BE2C (cell line): ENCODE data around the gene ZC3H12A.
"Not testable (repeated sequence)": the region's sequence is repeated elsewhere in the genome, so short reads cannot be mapped to it uniquely, and the experiment has no call there.

ENCODE experiments used
- DNase-seq: peaks from one replicate; pipeline ENCODE4 v3.0.0-alpha.2; 2020
- H3K27me3 ChIP-seq: fragments of 250-450 bp; sonication (Bioruptor Pico); 2 replicates; pipeline ENCODE4 v1.5.1; 2020; ENCODE audit warnings: mild to moderate bottlenecking
- H3K36me3 ChIP-seq: fragments of 250-450 bp; sonication (Bioruptor Pico); 2 replicates; pipeline ENCODE4 v1.5.1; 2020; ENCODE audit warnings: mild to moderate bottlenecking
- H3K4me1 ChIP-seq: fragments of 250-450 bp; sonication (Bioruptor Pico); 2 replicates; pipeline ENCODE4 v1.5.1; 2020
- H3K4me3 ChIP-seq: 2 replicates; pipeline ENCODE4 v1.5.1; 2011; ENCODE audit warnings: low read depth, low read length
- H3K9me3 ChIP-seq: fragments of 250-450 bp; sonication (Bioruptor Pico); 2 replicates; pipeline ENCODE4 v1.5.1; 2020
- TF ChIP-seq, protein P1 (sequence below): IDR thresholded peaks from 2 replicates; pipeline ENCODE4 v1.5.1; 2012; ENCODE audit warnings: mild to moderate bottlenecking, low read depth, low read length

ZC3H12A gene

DNA sequence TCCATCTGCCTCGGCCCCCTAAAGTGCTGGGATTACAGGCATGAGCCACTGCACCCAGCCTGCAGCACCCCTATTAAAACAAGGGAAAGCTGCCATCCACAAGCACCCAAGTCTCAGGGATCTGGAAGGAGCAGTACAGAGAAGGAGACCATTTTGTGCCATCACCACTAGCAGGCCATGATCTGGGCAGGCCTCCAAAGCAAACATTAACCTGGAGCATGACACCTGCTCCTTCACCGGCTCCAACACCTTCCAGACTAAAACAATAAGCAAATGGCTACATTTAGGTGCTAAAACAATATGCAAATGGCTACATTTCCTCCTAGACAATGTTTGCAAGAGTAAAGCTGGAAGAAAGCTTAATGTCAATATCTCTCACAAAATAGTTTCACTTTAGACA lies 23.5 kb downstream of the ZC3H12A start:
- no peak for DNase-seq

DNA sequence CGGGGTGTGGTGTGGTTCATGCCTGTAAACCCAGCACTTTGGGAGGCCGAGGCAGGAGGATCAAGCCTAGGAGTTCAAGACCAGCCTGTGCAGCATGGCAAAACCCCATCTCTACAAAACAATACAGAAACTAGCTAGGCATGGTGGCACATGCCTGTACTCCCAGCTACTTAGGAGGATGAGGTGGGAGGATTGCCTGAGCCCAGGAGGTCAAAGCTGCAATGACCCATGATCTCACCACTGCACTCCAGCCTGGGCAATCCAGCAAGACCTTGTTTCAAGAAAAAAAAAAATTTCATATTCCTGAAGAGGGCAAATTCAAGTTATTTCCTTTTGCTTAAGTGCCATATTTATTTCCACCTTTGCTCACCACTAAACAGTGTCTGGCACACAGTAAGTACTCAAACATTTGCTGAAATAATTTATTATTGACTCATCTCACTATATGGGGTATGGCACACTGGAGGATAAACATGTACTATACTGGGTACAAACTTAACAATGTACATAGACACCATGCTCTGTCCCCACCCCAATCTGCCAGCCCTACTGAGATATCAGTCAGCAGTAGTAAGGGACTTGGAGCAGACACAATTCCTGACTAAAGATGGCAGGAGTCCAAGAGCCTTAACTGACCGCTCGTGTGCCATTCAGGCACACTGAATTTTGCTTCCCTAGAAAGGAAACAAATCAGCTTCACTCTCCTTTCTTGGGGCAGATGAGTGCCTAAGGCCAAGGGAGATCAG lies 24.7 kb downstream of the ZC3H12A start:
- TF ChIP-seq, protein P1, sequence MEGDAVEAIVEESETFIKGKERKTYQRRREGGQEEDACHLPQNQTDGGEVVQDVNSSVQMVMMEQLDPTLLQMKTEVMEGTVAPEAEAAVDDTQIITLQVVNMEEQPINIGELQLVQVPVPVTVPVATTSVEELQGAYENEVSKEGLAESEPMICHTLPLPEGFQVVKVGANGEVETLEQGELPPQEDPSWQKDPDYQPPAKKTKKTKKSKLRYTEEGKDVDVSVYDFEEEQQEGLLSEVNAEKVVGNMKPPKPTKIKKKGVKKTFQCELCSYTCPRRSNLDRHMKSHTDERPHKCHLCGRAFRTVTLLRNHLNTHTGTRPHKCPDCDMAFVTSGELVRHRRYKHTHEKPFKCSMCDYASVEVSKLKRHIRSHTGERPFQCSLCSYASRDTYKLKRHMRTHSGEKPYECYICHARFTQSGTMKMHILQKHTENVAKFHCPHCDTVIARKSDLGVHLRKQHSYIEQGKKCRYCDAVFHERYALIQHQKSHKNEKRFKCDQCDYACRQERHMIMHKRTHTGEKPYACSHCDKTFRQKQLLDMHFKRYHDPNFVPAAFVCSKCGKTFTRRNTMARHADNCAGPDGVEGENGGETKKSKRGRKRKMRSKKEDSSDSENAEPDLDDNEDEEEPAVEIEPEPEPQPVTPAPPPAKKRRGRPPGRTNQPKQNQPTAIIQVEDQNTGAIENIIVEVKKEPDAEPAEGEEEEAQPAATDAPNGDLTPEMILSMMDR, result no peak
- DNase-seq, result peak; percentile 42
- no peaks in the 10 kb centered on the region for H3K9me3 ChIP-seq
- peaks cover 6% of the 10 kb centered on the region; the same call in 1 of the 2 replicates for H3K36me3 ChIP-seq
- no peak overlapping the region for H3K4me3 ChIP-seq
- no peaks in the 10 kb centered on the region for H3K27me3 ChIP-seq
- H3K4me1 ChIP-seq, result no peaks in the 10 kb centered on the region; the same call in 1 of the 2 replicates

More for the DNA sequence above, 23.5 kb downstream of the ZC3H12A start:
- peaks cover 6% of the 10 kb centered on the region; the same call in 1 of the 2 replicates for H3K36me3 ChIP-seq
- no peak overlapping the region for H3K4me3 ChIP-seq
- no peaks in the 10 kb centered on the region for H3K27me3 ChIP-seq
- TF ChIP-seq, protein P1, result no peak
- H3K9me3 ChIP-seq, result no peaks in the 10 kb centered on the region
- no peaks in the 10 kb centered on the region; the same call in 1 of the 2 replicates for H3K4me1 ChIP-seq

GRCh38 chr1:37501661-37502060 lies 27.3 kb downstream of the ZC3H12A start:
- no peaks in the 10 kb centered on the region for H3K9me3 ChIP-seq
- DNase-seq, result no peak
- H3K4me3 ChIP-seq, result no peak overlapping the region
- H3K27me3 ChIP-seq, result no peaks in the 10 kb centered on the region
- peaks cover 6% of the 10 kb centered on the region for H3K36me3 ChIP-seq
- TF ChIP-seq, protein P1, result no peak
- H3K4me1 ChIP-seq, result no peaks in the 10 kb centered on the region

DNA sequence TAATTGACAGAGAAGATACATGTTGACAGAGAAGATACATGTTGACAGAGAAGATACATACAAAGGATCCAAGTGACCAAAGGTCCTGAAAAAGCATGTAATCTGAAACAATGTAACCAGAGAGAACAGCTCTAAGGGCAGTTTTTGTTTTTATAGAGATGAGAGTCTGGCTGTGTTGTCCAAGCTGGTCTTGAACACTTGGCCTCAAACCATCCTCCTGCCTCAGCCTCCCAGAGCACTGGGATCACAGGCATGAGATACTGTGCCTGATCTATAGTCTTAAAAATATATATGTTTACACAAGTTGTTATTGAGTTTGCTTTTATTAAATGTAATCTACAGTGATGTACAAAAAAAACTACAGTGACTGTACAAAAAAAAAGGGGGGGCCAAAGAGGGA lies 27.7 kb downstream of the ZC3H12A start:
- no peak for DNase-seq
- H3K4me3 ChIP-seq, result no peak overlapping the region
- H3K36me3 ChIP-seq, result peaks cover 6% of the 10 kb centered on the region
- TF ChIP-seq, protein P1, result no peak
- H3K27me3 ChIP-seq, result no peaks in the 10 kb centered on the region
- H3K9me3 ChIP-seq, result no peaks in the 10 kb centered on the region
- H3K4me1 ChIP-seq, result no peaks in the 10 kb centered on the region

DNA sequence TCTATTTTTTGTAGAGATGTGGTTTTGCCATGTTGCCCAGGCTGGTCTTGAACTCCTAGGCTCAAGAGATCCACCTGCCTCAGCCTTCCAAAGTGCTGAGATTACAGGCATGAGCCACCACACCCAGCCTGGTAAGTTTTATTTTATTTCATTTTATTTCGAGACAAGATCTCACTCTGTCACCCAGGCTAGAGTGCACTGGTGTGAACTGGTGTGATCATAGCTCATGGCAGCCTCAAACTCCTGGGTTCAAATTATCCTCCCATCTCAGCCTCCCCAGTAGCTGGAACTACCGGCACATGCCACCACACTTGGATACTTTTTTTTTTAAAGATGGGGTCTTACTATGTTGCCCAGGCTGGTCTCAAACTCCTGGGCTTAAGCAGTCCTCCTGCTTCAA lies 28.4 kb downstream of the ZC3H12A start:
- not testable (repeated sequence) for H3K36me3 ChIP-seq, H3K9me3 ChIP-seq, H3K4me3 ChIP-seq, H3K27me3 ChIP-seq, DNase-seq, H3K4me1 ChIP-seq

GRCh38 chr1:37506740-37507139 lies 32.4 kb downstream of the ZC3H12A start:
- H3K27me3 ChIP-seq, result no peaks in the 10 kb centered on the region
- H3K9me3 ChIP-seq, result no peaks in the 10 kb centered on the region
- DNase-seq, result no peak
- no peak overlapping the region for H3K4me3 ChIP-seq
- TF ChIP-seq, protein P1, result no peak
- H3K4me1 ChIP-seq, result no peaks in the 10 kb centered on the region
- no peaks in the 10 kb centered on the region; the same call in 1 of the 2 replicates for H3K36me3 ChIP-seq
